HG02852 (cell line): ENCODE data around the gene KRTAP19-3.
"Not testable (repeated sequence)": the region's sequence is repeated elsewhere in the genome, so short reads cannot be mapped to it uniquely, and the experiment has no call there.

ENCODE experiments used
- ATAC-seq: cut with Tn5 transposase; IDR thresholded peaks from one replicate; pipeline ENCODE4 v1.9.1; 2021; ENCODE audit warnings: mild to moderate bottlenecking, moderate library complexity; ENCODE audit not compliant: unreplicated experiment

Gene KRTAP19-3

GRCh38 chr21:30491963-30492428 is at the start of gene KRTAP19-3:
Gene KRTAP19-3 (minus strand): TSS chr21:30492013. CDS start chr21:30491957, 56 bp downstream.
- ATAC-seq = no peak

- no peak for ATAC-seq
Observed at GRCh38 chr21:30518876-30519275, 27.1 kb upstream of the KRTAP19-3 start.

GRCh38 chr21:30515681-30516080 is 23.9 kb upstream of the KRTAP19-3 start:
- ATAC-seq = no peak

- ATAC-seq = not testable (repeated sequence)
Observed at GRCh38 chr21:30505621-30506205, 13.9 kb upstream of the KRTAP19-3 start.

GRCh38 chr21:30502041-30502440 is 10.2 kb upstream of the KRTAP19-3 start, which contains the start of gene KRTAP19-5:
Gene KRTAP19-5 (minus strand): TSS chr21:30502141. CDS start chr21:30502090, 51 bp downstream.
- ATAC-seq = no peak

- ATAC-seq = no peak
Observed at GRCh38 chr21:30497065-30497464, 5.3 kb upstream of the KRTAP19-3 start, which contains the start of gene KRTAP19-4. Gene KRTAP19-4 (minus strand): TSS chr21:30497165. CDS start chr21:30497110, 55 bp downstream.

- no peak for ATAC-seq
Observed at GRCh38 chr21:30487336-30487735, 4.5 kb downstream of the KRTAP19-3 start, which contains the start of gene KRTAP19-2. Gene KRTAP19-2 (minus strand): TSS chr21:30487436. CDS start chr21:30487348, 88 bp downstream.

- ATAC-seq = no peak
Observed at GRCh38 chr21:30486180-30486579, 5.6 kb downstream of the KRTAP19-3 start.

DNA sequence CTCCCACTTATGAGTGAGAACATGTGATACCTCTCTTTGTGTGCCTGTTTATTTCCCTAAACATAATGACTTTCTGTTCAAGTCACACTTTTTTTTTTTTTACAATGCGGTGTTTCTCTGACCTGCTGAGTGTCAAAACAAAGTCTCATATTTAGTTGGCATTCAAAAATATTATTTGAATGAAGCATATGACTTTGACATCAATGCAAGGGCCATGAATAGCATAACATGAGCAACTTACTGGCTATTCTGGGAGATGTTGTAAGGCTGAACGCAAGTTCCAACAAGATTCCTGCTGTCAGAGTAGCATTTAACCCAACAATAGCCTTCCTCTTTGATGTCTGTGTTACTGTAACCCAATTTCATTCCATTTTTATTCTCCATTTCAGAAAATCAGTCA is 9.7 kb downstream of the KRTAP19-3 start:
- ATAC-seq = no peak

DNA sequence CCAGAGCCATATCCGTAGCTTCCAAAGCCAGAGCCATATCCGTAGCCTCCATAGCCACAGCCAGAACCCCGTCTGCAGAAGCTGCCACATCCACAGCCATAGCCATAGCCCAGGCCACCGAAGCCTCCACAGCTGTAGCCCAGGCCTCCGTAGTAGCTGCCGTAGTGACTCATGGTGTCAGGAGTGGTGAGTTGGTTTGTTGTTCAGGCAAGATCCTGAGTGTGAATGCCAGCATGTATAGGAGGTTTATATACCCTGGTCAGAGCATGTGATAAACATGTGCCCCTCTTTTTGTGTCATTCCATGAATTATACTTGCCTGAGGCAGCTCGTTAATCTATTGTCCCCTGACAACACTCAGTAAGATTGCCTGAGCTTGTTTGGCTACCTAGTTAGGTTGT is 11.7 kb downstream of the KRTAP19-3 start, which contains the start of gene KRTAP19-1:
Gene KRTAP19-1, minus strand, starts transcription at position 223 of the 400 bp plus-strand sequence. Its CDS starts 50 bp downstream, at position 173.
- no peak for ATAC-seq

DNA sequence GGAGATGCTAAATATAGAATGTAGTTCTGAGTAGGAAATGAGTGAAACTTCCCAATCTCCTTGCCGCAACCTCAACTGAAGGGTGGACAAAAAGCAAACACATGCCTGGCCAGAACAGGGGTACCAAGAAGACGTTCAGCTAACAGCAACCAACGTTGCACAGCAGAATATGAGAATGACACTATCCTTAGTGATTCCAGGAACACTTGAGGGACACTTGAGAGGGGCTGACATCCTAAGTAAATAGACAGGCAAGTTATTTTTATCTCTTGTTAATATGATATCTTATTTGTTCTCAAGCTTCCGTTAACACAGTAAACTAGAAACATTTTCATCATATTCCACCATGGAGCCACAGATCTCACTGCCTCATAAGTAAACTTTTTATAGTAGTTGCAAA is 12.6 kb downstream of the KRTAP19-3 start:
- ATAC-seq = no peak

DNA sequence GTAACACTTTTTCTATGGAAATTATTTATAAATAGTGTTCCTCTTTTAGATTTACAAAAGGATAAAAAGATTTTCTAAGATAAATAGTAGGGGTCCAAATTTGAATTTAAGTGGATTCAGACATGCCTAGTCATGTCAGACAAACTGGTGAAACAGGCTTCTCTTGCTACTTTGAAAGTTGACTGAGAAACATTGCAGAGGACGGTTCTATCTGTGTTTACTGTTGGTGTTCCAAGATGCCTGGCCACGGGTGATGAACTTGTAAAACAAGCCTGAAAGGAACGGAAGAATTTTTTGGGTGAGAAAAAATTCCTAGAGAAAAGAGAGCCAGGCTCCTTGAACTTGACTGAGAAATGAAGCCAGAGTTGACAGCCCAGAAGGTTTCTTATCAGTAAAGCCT is 13.8 kb downstream of the KRTAP19-3 start:
- ATAC-seq = no peak

GRCh38 chr21:30468900-30469714 is 22.7 kb downstream of the KRTAP19-3 start:
- no peak for ATAC-seq

GRCh38 chr21:30463713-30464112 is 28.1 kb downstream of the KRTAP19-3 start:
- ATAC-seq = no peak

- no peak for ATAC-seq
Observed at GRCh38 chr21:30448514-30448913, 43.3 kb downstream of the KRTAP19-3 start.

- no peak for ATAC-seq
Observed at GRCh38 chr21:30447056-30447455, 44.8 kb downstream of the KRTAP19-3 start.

DNA sequence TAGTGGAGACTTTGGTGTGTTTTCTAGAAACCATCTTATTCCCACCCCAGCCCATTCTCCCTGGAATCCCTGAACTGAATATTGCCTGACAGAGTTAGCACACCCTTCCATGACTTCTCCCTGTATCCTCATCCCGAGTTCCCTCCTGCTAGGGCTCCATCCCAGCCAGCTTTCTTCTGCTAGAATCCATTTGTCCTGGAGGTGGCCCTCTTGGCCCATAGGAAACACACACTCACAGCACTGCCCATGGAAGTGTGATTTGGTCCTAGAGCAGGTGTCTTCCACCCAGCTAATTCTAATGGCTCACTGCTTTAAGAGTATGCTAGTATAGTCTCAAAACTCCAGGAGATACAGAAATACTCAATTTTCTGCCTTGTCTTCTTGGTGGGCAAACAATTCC is 47.6 kb downstream of the KRTAP19-3 start:
- no peak for ATAC-seq

- no peak for ATAC-seq
Observed at GRCh38 chr21:30443226-30443625, 48.6 kb downstream of the KRTAP19-3 start.
